H1 (cell line): ENCODE measurements around the gene SEZ6L. TPM values are rescaled to one million over a fixed set of nuclear protein-coding genes. Genes with fewer than 3 reads are reported as not detected.

Source experiments
- CTCF ChIA-PET: fragments of 300-600 bp; sonication (Branson Sonifier 250); formaldehyde crosslinking; loops from one replicate; lab custom pipeline; 2021; ENCODE audit not compliant: partially characterized antibody; lab: Charles Lee
- POLR2A ChIA-PET: fragments of 300-600 bp; sonication (Branson Sonifier 250); formaldehyde crosslinking; loops from one replicate; lab custom pipeline; 2021; ENCODE audit warnings: inconsistent platforms; ENCODE audit not compliant: partially characterized antibody; lab: Charles Lee
- DNase-seq, 2 experiments: peaks; one replicate each; pipeline versions ENCODE4 v3.0.0 to v3.0.0-alpha.2; 2010 to 2022; ENCODE audit warnings: low spot score in 2 of 2, low read depth in 1 of 2, mixed read lengths in 1 of 2
- FAIRE-seq: peaks from 2 replicates; lab custom pipeline; 2011; peaks lifted over from hg19 to GRCh38; lab: Jason Lieb, UNC
- H2AFZ ChIP-seq: 2 replicates; pipeline ENCODE4 v1.8.1; 2012; ENCODE audit warnings: low read length, inconsistent platforms
- H2AK5ac ChIP-seq: 2 replicates; pipeline ENCODE4 v1.6.1; 2013; ENCODE audit warnings: low read depth, low read length
- H2BK120ac ChIP-seq: replicated peaks from 2 replicates; pipeline ENCODE3; 2013; ENCODE audit warnings: low read depth, low read length, inconsistent platforms
- H2BK12ac ChIP-seq: 2 replicates; pipeline ENCODE4 v1.6.1; 2013; ENCODE audit warnings: low read depth, low read length
- H2BK15ac ChIP-seq: 2 replicates; pipeline ENCODE4 v1.6.1; 2013; ENCODE audit warnings: low read length
- H2BK20ac ChIP-seq: 2 replicates; pipeline ENCODE4 v1.6.1; 2013; ENCODE audit warnings: low read length
- H2BK5ac ChIP-seq: 2 replicates; pipeline ENCODE4 v1.6.1; 2013; ENCODE audit warnings: low read depth, low read length
- H3K14ac ChIP-seq: 2 replicates; pipeline ENCODE4 v1.6.1; 2013; ENCODE audit warnings: inconsistent platforms; ENCODE audit not compliant: insufficient read length
- H3K18ac ChIP-seq: 2 replicates; pipeline ENCODE4 v1.6.1; 2013; ENCODE audit warnings: low read length; ENCODE audit errors: extremely low read depth
- H3K23ac ChIP-seq: 2 replicates; pipeline ENCODE4 v1.6.1; 2013; ENCODE audit warnings: inconsistent platforms; ENCODE audit not compliant: insufficient read length
- H3K23me2 ChIP-seq: 2 replicates; pipeline ENCODE4 v1.6.1; 2013; ENCODE audit warnings: low read depth, low read length
- H3K27ac ChIP-seq: 2 replicates; pipeline ENCODE4 v1.6.1; 2011; ENCODE audit warnings: low read depth, low read length, inconsistent platforms
- H3K27me3 ChIP-seq, 4 experiments: replicated peaks in 1 of 4; 1 replicate in 1 of 4; 2 replicates in 3 of 4; pipeline versions ENCODE4 v1.6.1 to v1.8.1; 2011 to 2013; ENCODE audit warnings: low read length in 3 of 4, mild to moderate bottlenecking in 3 of 4, inconsistent platforms in 2 of 4, mixed read lengths in 2 of 4, moderate library complexity in 1 of 4; ENCODE audit not compliant: control insufficient read depth in 3 of 4, insufficient read depth in 3 of 4; ENCODE audit errors: extremely low read depth in 1 of 4
- H3K36me3 ChIP-seq, 4 experiments: 2 replicates each; pipeline versions ENCODE4 v1.6.1 to v1.8.1; 2011 to 2013; ENCODE audit warnings: mild to moderate bottlenecking in 4 of 4, low read length in 3 of 4, moderate library complexity in 2 of 4, control low read depth in 1 of 4, inconsistent platforms in 1 of 4; ENCODE audit not compliant: insufficient read depth in 4 of 4, control insufficient read depth in 2 of 4
- H3K4ac ChIP-seq: replicated peaks from 2 replicates; pipeline ENCODE3; 2013; ENCODE audit warnings: low read length, low read depth, mixed read lengths, inconsistent platforms; ENCODE audit not compliant: insufficient read length
- H3K4me1 ChIP-seq, 4 experiments: replicated peaks in 1 of 4; 1 replicate in 1 of 4; 2 replicates in 3 of 4; pipeline versions ENCODE4 v1.6.1 to v1.8.1; 2011 to 2013; ENCODE audit warnings: low read length in 3 of 4, inconsistent platforms in 2 of 4, mixed read lengths in 1 of 4; ENCODE audit not compliant: insufficient read depth in 4 of 4, control insufficient read depth in 3 of 4
- H3K4me2 ChIP-seq, 2 experiments: 2 replicates each; pipeline versions ENCODE4 v1.6.1 to v1.8.1; 2011 to 2013; ENCODE audit warnings: low read depth in 2 of 2, low read length in 2 of 2, control low read depth in 1 of 2, inconsistent platforms in 1 of 2, mild to moderate bottlenecking in 1 of 2; ENCODE audit not compliant: insufficient read depth in 1 of 2
- H3K4me3 ChIP-seq, 4 experiments: fragments of 200-600, 300-600 bp in 1 of 4; sonication (generic), shearing (Covaris generic), sonication (Bioruptor Twin) in 1 of 4; 2 replicates each; pipeline versions ENCODE4 v1.5.1 to v1.8.1; 2011 to 2016; ENCODE audit warnings: low read length in 4 of 4, low read depth in 3 of 4, control low read depth in 2 of 4, inconsistent platforms in 2 of 4, mild to moderate bottlenecking in 2 of 4, mixed read lengths in 1 of 4, moderate library complexity in 1 of 4; ENCODE audit not compliant: insufficient read depth in 2 of 4; ENCODE audit errors: extremely low read depth in 1 of 4
- H3K56ac ChIP-seq: replicated peaks from 2 replicates; pipeline ENCODE3; 2013; ENCODE audit warnings: low read depth, mild to moderate bottlenecking, mixed read lengths, low read length, inconsistent platforms; ENCODE audit not compliant: insufficient read length
- H3K79me1 ChIP-seq: 2 replicates; pipeline ENCODE4 v1.6.1; 2013; ENCODE audit warnings: low read depth, low read length, control low read depth
- H3K79me2 ChIP-seq, 2 experiments: 2 replicates each; pipeline versions ENCODE4 v1.6.1 to v1.8.1; 2012 to 2013; ENCODE audit warnings: low read length in 2 of 2, mild to moderate bottlenecking in 2 of 2, inconsistent platforms in 1 of 2; ENCODE audit not compliant: insufficient read depth in 2 of 2, control insufficient read depth in 1 of 2
- H3K9ac ChIP-seq, 4 experiments: replicated peaks in 1 of 4; 1 replicate in 1 of 4; 2 replicates in 3 of 4; pipeline versions ENCODE4 v1.6.1 to v1.8.1; 2011 to 2013; ENCODE audit warnings: low read depth in 3 of 4, low read length in 3 of 4, control low read depth in 2 of 4, mild to moderate bottlenecking in 2 of 4, moderate library complexity in 2 of 4, inconsistent platforms in 1 of 4; ENCODE audit errors: extremely low read depth in 1 of 4
- H3K9me3 ChIP-seq, 2 experiments: 2 replicates each; pipeline versions ENCODE4 v1.6.1 to v1.8.1; 2012 to 2013; ENCODE audit warnings: mild to moderate bottlenecking in 2 of 2, moderate library complexity in 2 of 2, control low read depth in 1 of 2, inconsistent platforms in 1 of 2, low read depth in 1 of 2, low read length in 1 of 2, mixed read lengths in 1 of 2; ENCODE audit not compliant: insufficient read depth in 2 of 2
- H4K20me1 ChIP-seq, 2 experiments: replicated peaks in 1 of 2; 2 replicates each; pipeline versions ENCODE3 to v1.8.1; 2011 to 2013; ENCODE audit warnings: inconsistent platforms in 2 of 2, low read length in 2 of 2, mild to moderate bottlenecking in 1 of 2; ENCODE audit not compliant: insufficient read depth in 2 of 2, control insufficient read depth in 1 of 2
- H4K5ac ChIP-seq: 2 replicates; pipeline ENCODE4 v1.6.1; 2013; ENCODE audit warnings: low read length, low read depth, mixed read lengths, inconsistent platforms; ENCODE audit not compliant: insufficient read length
- H4K8ac ChIP-seq: 2 replicates; pipeline ENCODE4 v1.8.0; 2013; ENCODE audit warnings: mild to moderate bottlenecking, moderate library complexity, low read length, inconsistent platforms; ENCODE audit not compliant: insufficient read depth; ENCODE audit errors: extremely low read depth
- H4K91ac ChIP-seq: replicated peaks from 2 replicates; pipeline ENCODE3; 2013; ENCODE audit warnings: low read length, mixed read lengths, inconsistent platforms; ENCODE audit not compliant: insufficient read length
- RBBP5 ChIP-seq: IDR thresholded peaks from 2 replicates; pipeline ENCODE4 v1.7.1; 2012; ENCODE audit warnings: low read depth, mild to moderate bottlenecking, inconsistent platforms, low read length, moderate library complexity, borderline replicate concordance
- SUZ12 ChIP-seq: fragments of 200-600 bp; sonication (generic); IDR thresholded peaks from 2 replicates; pipeline ENCODE4 v1.6.1; 2012; ENCODE audit warnings: mild to moderate bottlenecking, inconsistent platforms, low read length, moderate library complexity, mixed read lengths
- WGBS, 2 experiments: shearing (Covaris generic) in 1 of 2; methylation state at CpG; one replicate each; pipeline versions ENCODE4 v1.1.6 to v1.1.7; 2013 to 2015; ENCODE audit warnings: low lambda C conversion rate in 2 of 2, mixed read lengths in 2 of 2, inconsistent platforms in 1 of 2, low coverage in 1 of 2, missing lambda C conversion rate in 1 of 2; ENCODE audit not compliant: insufficient replicate concordance in 2 of 2, insufficient coverage in 1 of 2, insufficient read length in 1 of 2; ENCODE audit errors: extremely low coverage in 1 of 2, missing lambda C conversion rate in 1 of 2; 5-methylcytosine and 5-hydroxymethylcytosine counted together
- polyA plus RNA-seq, 7 experiments: library from polyadenylated mRNA; depleted of rRNA in 3 of 7; stranded (reverse) in 5 of 7; unstranded in 2 of 7; fragments of >200 nt in 5 of 7; fragments of 200-250 nt in 2 of 7; gene quantifications; 1 replicate in 5 of 7; 2 replicates in 1 of 7; 4 replicates in 1 of 7; pipeline versions ENCODE4 v1.2.1 to v1.2.3, GENCODE V29; 2011 to 2013; ENCODE audit warnings: missing spikeins in 2 of 7, mixed read lengths in 2 of 7
- total RNA-seq: library from RNA; stranded (reverse); fragmentation: NEBNext Ultra II Directional; extraction: Animal tissue kit (Norgen Biotek cat#: 25700); gene quantifications from 2 replicates; pipeline ENCODE4 v1.2.1, GENCODE V29; 2021

Gene SEZ6L
- total and polyA plus RNA-seq, 2 of the 8 experiments (the other 6 are each of a cell fraction or from before 2014, with no cell fraction given), result 0.06 to 0.33 TPM

- no peaks in the 10 kb centered on the region for H3K79me2 ChIP-seq
- H4K5ac ChIP-seq, result no peak overlapping the region
- H4K8ac ChIP-seq, result no peak overlapping the region; the same call in 1 of the 2 replicates
- H3K14ac ChIP-seq, result no peak overlapping the region
- H3K4me1 ChIP-seq, result peaks cover 3 to 19% (median 5%) of the 10 kb centered on the region in 4 experiments
- H2BK5ac ChIP-seq, result no peak overlapping the region
- H3K79me1 ChIP-seq, result no peaks in the 10 kb centered on the region
- H3K9me3 ChIP-seq, result no peaks in the 10 kb centered on the region
- H3K27ac ChIP-seq, result no peak overlapping the region
- no peak overlapping the region for H2BK12ac ChIP-seq
- no peak overlapping the region for H3K9ac ChIP-seq
- H2BK20ac ChIP-seq, result no peak overlapping the region
- DNase-seq (peak in 1 of 2 experiments; percentile 55), FAIRE-seq (no peak)
- H4K91ac ChIP-seq, result no peak overlapping the region
- H3K4me3 ChIP-seq, result peak overlapping the region; percentile 38 to 77 (median 51); a peak in 6 of 8 replicates
- no peaks in the 10 kb centered on the region for H3K36me3 ChIP-seq
- H3K4ac ChIP-seq, result no peak overlapping the region
- H3K18ac ChIP-seq, result no peak overlapping the region
- H2BK15ac ChIP-seq, result peak overlapping the region; percentile 65; the same call in 1 of the 2 replicates
- no peak overlapping the region for H3K23ac ChIP-seq
- ChIA-PET CTCF (interaction anchor here (0.9 to 12.5 kb wide), 7 partner anchors 32 to 293 kb away, joined by 3 to 246 read pairs (median 3); no protein-coding TSS in a partner anchor), POLR2A (interaction anchor here (1.1 kb wide), 1 partner anchor 13 kb away, joined by 4 read pairs; no protein-coding TSS in a partner anchor)
- H3K27me3 ChIP-seq, result peaks cover 19 to 45% (median 35%) of the 10 kb centered on the region in 4 experiments
- H2AFZ ChIP-seq, result peak overlapping the region; percentile 63; the same call in 1 of the 2 replicates
- H3K56ac ChIP-seq, result no peak overlapping the region
- peak overlapping the region; percentile 87 to 91 for H3K4me2 ChIP-seq
- no peak overlapping the region for H2BK120ac ChIP-seq
- peaks cover 4 to 5% of the 10 kb centered on the region in 2 experiments for H4K20me1 ChIP-seq
- WGBS, 2 experiments, result 32% methylated on average over 9 of the region's 9 CpGs; no CpG with 5 or more reads in 1 of the 2 experiments
- peaks cover 9% of the 10 kb centered on the region for H3K23me2 ChIP-seq
- no peak for TF ChIP-seq RBBP5
- TF ChIP-seq SUZ12, result peak; percentile 41; the same call in 1 of the 2 replicates
- H2AK5ac ChIP-seq, result no peak overlapping the region
Measured at GRCh38 chr22:26168330-26168851, 871 bp upstream of the SEZ6L start.
